GM12878 (cell line): ENCODE results near the gene CTIF. TPM values are rescaled to one million over a fixed set of nuclear protein-coding genes. Genes with fewer than 3 reads are reported as not detected.

ENCODE experiments used
- ATAC-seq: fragments of 200-7000 bp; cut with Tn5 transposase; 3 replicates; pipeline ENCODE4 v1.9.1; 2020; ENCODE audit warnings: mild to moderate bottlenecking, moderate library complexity
- BruUV-seq: library from RNA; stranded (reverse); fragments of 400-500 nt; replicated peaks from 2 replicates; lab custom pipeline; 2021; lab: Mats Ljungman, UMichigan
- CTCF ChIA-PET: fragments of 300-600 bp; sonication (Branson Sonifier 250); formaldehyde crosslinking; extraction: SDS; loops from one replicate; lab custom pipeline; 2021; ENCODE audit warnings: inconsistent platforms; lab: Yijun Ruan, JAX
- POLR2A ChIA-PET: fragments of 350-600 bp; formaldehyde crosslinking; extraction: SDS; loops from one replicate; lab custom pipeline; 2021; ENCODE audit warnings: inconsistent platforms; lab: Charles Lee
- RAD21 ChIA-PET: fragments of 300-600 bp; sonication (Branson Sonifier 250); formaldehyde crosslinking; loops from one replicate; lab custom pipeline; 2023; ENCODE audit warnings: antibody characterized with exemption; ENCODE audit not compliant: unreplicated experiment; lab: Charles Lee
- SMC1A ChIA-PET: fragments of 300-600 bp; sonication (Branson Sonifier 250); formaldehyde crosslinking; loops from one replicate; lab custom pipeline; 2023; ENCODE audit not compliant: unreplicated experiment, uncharacterized antibody; lab: Charles Lee
- DNase-seq: peaks from one replicate; pipeline ENCODE4 v3.0.0-alpha.2; 2011; ENCODE audit warnings: low read depth, low spot score
- FAIRE-seq: peaks from 3 replicates; lab custom pipeline; 2011; peaks lifted over from hg19 to GRCh38; lab: Jason Lieb, UNC
- H2AFZ ChIP-seq: 2 replicates; pipeline ENCODE4 v1.6.0; 2011; ENCODE audit warnings: low read depth, low read length, control low read depth; ENCODE audit not compliant: control insufficient read depth
- H3K27ac ChIP-seq: 2 replicates; pipeline ENCODE4 v1.5.1; 2011; ENCODE audit warnings: control low read depth; ENCODE audit not compliant: control insufficient read depth, insufficient read depth
- H3K27me3 ChIP-seq, 2 experiments: replicated peaks in 1 of 2; 2 replicates each; pipeline versions ENCODE4 v1.6.0 to v1.6.1; 2011; ENCODE audit warnings: low read length in 1 of 2; ENCODE audit not compliant: control insufficient read depth in 2 of 2, insufficient read depth in 2 of 2
- H3K36me3 ChIP-seq, 2 experiments: 2 replicates each; pipeline ENCODE4 v1.5.1; 2011; ENCODE audit warnings: low read length in 1 of 2; ENCODE audit not compliant: control insufficient read depth in 2 of 2, insufficient read depth in 2 of 2
- H3K4me1 ChIP-seq: 2 replicates; pipeline ENCODE4 v1.6.1; 2011; ENCODE audit warnings: mild to moderate bottlenecking, low read length, moderate library complexity, mixed read lengths; ENCODE audit not compliant: control insufficient read depth, insufficient read depth
- H3K4me2 ChIP-seq: 2 replicates; pipeline ENCODE4 v1.6.0; 2011; ENCODE audit warnings: control low read depth; ENCODE audit not compliant: control insufficient read depth, insufficient read depth
- H3K4me3 ChIP-seq: fragments of 200-600 bp; sonication (generic); 2 replicates; pipeline ENCODE4 v1.5.1; 2016
- H3K79me2 ChIP-seq: 2 replicates; pipeline ENCODE4 v1.6.0; 2011; ENCODE audit warnings: low read length; ENCODE audit not compliant: control insufficient read depth, insufficient read depth
- H3K9ac ChIP-seq: 2 replicates; pipeline ENCODE4 v1.8.0; 2011; ENCODE audit warnings: low read length, control low read depth, mixed read lengths; ENCODE audit not compliant: control insufficient read depth, insufficient read depth
- H3K9me3 ChIP-seq: replicated peaks from 3 replicates; pipeline ENCODE4 v1.5.1; 2011; ENCODE audit warnings: mild to moderate bottlenecking, low read length; ENCODE audit not compliant: control insufficient read depth, insufficient read depth
- H4K20me1 ChIP-seq: 2 replicates; pipeline ENCODE4 v1.6.0; 2011; ENCODE audit not compliant: control insufficient read depth, insufficient read depth
- HDGF ChIP-seq: fragments of 450-650 bp; IDR thresholded peaks from 2 replicates; pipeline ENCODE4 v1.6.1; 2016; ENCODE audit warnings: antibody characterized with exemption
- NFYA ChIP-seq: IDR thresholded peaks from 2 replicates; pipeline ENCODE4 v1.6.1; 2011; ENCODE audit warnings: low read depth, mild to moderate bottlenecking, low read length, improper control_type of control experiment, borderline replicate concordance
- WGBS: methylation state at CpG from one replicate; pipeline ENCODE4 v1.1.6; 2016; ENCODE audit warnings: low lambda C conversion rate; ENCODE audit not compliant: insufficient replicate concordance, insufficient coverage; ENCODE audit errors: missing lambda C conversion rate; 5-methylcytosine and 5-hydroxymethylcytosine counted together
- in situ Hi-C: fragments of 300-500 bp; cut with MboI; formaldehyde crosslinking; loops from 9 replicates; pipeline ENCODE4 v1.14.3; 2018; ENCODE audit warnings: mixed read lengths
- intact Hi-C: fragments of 100-400 bp; cut with micrococcal nuclease; formaldehyde crosslinking; loops from one replicate; pipeline ENCODE4 v1.14.2; 2022; ENCODE audit not compliant: unreplicated experiment
- polyA plus RNA-seq, 11 experiments: library from polyadenylated mRNA; depleted of rRNA in 4 of 11; unstranded in 6 of 11; stranded (reverse) in 5 of 11; fragments of >200 nt; fragmentation: Nextera tagmentation in 4 of 11; fragmentation: Illumina TruSeq in 1 of 11; extraction: Ambion mirVana in 4 of 11; extraction: Trizol in 1 of 11; gene quantifications; 1 replicate in 1 of 11; 2 replicates in 10 of 11; pipeline versions ENCODE4 v1.2.1 to v1.2.3, GENCODE V29; 2011 to 2016; ENCODE audit warnings: inconsistent platforms in 2 of 11, missing spikeins in 2 of 11, low read depth in 1 of 11
- total RNA-seq, 4 experiments: library from RNA; depleted of rRNA in 3 of 4; stranded (reverse); fragments of >200 nt in 3 of 4; fragmentation: Illumina TruSeq in 1 of 4; extraction: Trizol in 1 of 4; gene quantifications; 2 replicates each; pipeline versions ENCODE4 v1.2.1 to v1.2.3, GENCODE V29; 2013 to 2021
- TF ChIP-seq, protein P1 (sequence below): fragments of 150-350 bp; IDR thresholded peaks from 2 replicates; pipeline ENCODE4 v1.6.1; 2016; ENCODE audit warnings: low read depth, low read length
- TF ChIP-seq, protein P2 (sequence below): fragments of 450-650 bp; IDR thresholded peaks from 2 replicates; pipeline ENCODE4 v1.6.1; 2017; ENCODE audit warnings: antibody characterized with exemption, mild to moderate bottlenecking, moderate library complexity

Gene CTIF
- total and polyA plus RNA-seq, 10 of the 15 experiments (the other 5 are each of a cell fraction or from before 2014, with no cell fraction given): 0.06 to 11.6 (median 2.5) TPM

DNA sequence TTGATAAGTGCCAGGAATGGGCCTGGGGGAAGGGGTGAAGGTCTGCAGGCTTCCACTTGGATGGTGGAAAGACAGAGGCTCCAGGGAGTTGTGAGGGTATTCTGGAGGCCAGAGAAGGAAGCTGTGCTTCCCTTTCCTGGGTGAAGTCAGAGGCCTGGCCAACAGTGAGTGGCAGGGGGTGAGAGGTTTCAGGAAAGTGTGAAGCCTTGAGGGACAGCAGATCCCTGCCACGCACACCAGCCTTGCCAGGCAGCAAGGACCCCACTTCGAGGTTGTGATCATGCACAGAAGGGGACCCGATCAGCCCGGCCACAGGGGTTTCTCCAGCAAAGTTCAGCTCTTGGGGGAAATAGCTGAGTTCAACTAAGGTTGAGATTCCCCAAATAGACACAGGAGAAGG is 345.5 kb downstream of the CTIF start:
- ChIA-PET CTCF (no interaction called here), RAD21 (interaction anchor here (0.8 to 1.0 kb wide), 2 partner anchors 16 to 99 kb away, joined by 3 read pairs; no protein-coding TSS in a partner anchor), POLR2A (interaction anchor here (1.3 kb wide), 1 partner anchor 16 kb away, joined by 3 read pairs; no protein-coding TSS in a partner anchor), SMC1A (interaction anchor here (1.0 to 1.2 kb wide), 2 partner anchors 9 to 11 kb away, joined by 3 to 4 read pairs; no protein-coding TSS in a partner anchor)
- no peaks in the 10 kb centered on the region for H3K36me3 ChIP-seq
- H3K79me2 ChIP-seq: no peaks in the 10 kb centered on the region
- no peak overlapping the region for H3K4me2 ChIP-seq
- no peak for FAIRE-seq
- H3K27ac ChIP-seq: no peak overlapping the region
- no peak for DNase-seq
- H2AFZ ChIP-seq: no peak overlapping the region
- no TSS peak for BruUV-seq
- H3K9ac ChIP-seq: no peak overlapping the region
- H3K27me3 ChIP-seq: no peaks in the 10 kb centered on the region
- ATAC-seq: no peak
- H4K20me1 ChIP-seq: no peaks in the 10 kb centered on the region
- 80% methylated on average over 4 of the region's 4 CpGs for WGBS
- H3K4me3 ChIP-seq: no peak overlapping the region
- in situ Hi-C loops: no loop called here
- H3K9me3 ChIP-seq: no peaks in the 10 kb centered on the region
- no peak for TF ChIP-seq NFYA
- TF ChIP-seq, protein P1, sequence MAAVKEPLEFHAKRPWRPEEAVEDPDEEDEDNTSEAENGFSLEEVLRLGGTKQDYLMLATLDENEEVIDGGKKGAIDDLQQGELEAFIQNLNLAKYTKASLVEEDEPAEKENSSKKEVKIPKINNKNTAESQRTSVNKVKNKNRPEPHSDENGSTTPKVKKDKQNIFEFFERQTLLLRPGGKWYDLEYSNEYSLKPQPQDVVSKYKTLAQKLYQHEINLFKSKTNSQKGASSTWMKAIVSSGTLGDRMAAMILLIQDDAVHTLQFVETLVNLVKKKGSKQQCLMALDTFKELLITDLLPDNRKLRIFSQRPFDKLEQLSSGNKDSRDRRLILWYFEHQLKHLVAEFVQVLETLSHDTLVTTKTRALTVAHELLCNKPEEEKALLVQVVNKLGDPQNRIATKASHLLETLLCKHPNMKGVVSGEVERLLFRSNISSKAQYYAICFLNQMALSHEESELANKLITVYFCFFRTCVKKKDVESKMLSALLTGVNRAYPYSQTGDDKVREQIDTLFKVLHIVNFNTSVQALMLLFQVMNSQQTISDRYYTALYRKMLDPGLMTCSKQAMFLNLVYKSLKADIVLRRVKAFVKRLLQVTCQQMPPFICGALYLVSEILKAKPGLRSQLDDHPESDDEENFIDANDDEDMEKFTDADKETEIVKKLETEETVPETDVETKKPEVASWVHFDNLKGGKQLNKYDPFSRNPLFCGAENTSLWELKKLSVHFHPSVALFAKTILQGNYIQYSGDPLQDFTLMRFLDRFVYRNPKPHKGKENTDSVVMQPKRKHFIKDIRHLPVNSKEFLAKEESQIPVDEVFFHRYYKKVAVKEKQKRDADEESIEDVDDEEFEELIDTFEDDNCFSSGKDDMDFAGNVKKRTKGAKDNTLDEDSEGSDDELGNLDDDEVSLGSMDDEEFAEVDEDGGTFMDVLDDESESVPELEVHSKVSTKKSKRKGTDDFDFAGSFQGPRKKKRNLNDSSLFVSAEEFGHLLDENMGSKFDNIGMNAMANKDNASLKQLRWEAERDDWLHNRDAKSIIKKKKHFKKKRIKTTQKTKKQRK: no peak
- TF ChIP-seq, protein P2, sequence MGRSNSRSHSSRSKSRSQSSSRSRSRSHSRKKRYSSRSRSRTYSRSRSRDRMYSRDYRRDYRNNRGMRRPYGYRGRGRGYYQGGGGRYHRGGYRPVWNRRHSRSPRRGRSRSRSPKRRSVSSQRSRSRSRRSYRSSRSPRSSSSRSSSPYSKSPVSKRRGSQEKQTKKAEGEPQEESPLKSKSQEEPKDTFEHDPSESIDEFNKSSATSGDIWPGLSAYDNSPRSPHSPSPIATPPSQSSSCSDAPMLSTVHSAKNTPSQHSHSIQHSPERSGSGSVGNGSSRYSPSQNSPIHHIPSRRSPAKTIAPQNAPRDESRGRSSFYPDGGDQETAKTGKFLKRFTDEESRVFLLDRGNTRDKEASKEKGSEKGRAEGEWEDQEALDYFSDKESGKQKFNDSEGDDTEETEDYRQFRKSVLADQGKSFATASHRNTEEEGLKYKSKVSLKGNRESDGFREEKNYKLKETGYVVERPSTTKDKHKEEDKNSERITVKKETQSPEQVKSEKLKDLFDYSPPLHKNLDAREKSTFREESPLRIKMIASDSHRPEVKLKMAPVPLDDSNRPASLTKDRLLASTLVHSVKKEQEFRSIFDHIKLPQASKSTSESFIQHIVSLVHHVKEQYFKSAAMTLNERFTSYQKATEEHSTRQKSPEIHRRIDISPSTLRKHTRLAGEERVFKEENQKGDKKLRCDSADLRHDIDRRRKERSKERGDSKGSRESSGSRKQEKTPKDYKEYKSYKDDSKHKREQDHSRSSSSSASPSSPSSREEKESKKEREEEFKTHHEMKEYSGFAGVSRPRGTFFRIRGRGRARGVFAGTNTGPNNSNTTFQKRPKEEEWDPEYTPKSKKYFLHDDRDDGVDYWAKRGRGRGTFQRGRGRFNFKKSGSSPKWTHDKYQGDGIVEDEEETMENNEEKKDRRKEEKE: no peak
- no peak for TF ChIP-seq HDGF
- TF ChIP-seq, all 136 proteins: peak for 0
- intact Hi-C loops: no loop called here
- no peaks in the 10 kb centered on the region for H3K4me1 ChIP-seq
